ENCODE measurements around the gene TEX53. TPM values are rescaled to one million over a fixed set of nuclear protein-coding genes. Genes with fewer than 3 reads are reported as not detected.

TEX53 gene
- total and polyA plus RNA-seq, 2 of the 8 experiments (the other 6 are each of a cell fraction or from before 2014, with no cell fraction given) = not detected

GRCh38 chr9:114687034-114687433 lies 29.4 kb upstream of the TEX53 start:
- Histone ChIP-seq H3K23me2 (ENCODE audit: low read depth, low read length) (no peaks in the 10 kb centered on the region), H4K91ac (replicated peaks; ENCODE audit: insufficient read length, low read length) (no peak overlapping the region), H3K56ac (replicated peaks; ENCODE audit: insufficient read length, low read depth, low read length) (no peak overlapping the region), H4K8ac (ENCODE audit: extremely low read depth, insufficient read depth, low read length) (no peak overlapping the region), H2AK5ac (ENCODE audit: low read depth, low read length) (no peak overlapping the region), H2BK5ac (ENCODE audit: low read depth, low read length) (no peak overlapping the region), H3K79me1 (ENCODE audit: low read depth, low read length) (no peaks in the 10 kb centered on the region), H2BK120ac (replicated peaks; ENCODE audit: low read depth, low read length) (no peak overlapping the region), H3K4me3 (ENCODE audit: extremely low read depth in 1 of 4, insufficient read depth in 2 of 4, low read depth in 3 of 4, low read length in 4 of 4) (no peak overlapping the region), H2BK20ac (ENCODE audit: low read length) (no peak overlapping the region), H2BK12ac (ENCODE audit: low read depth, low read length) (no peak overlapping the region), H2BK15ac (ENCODE audit: low read length) (no peak overlapping the region), H4K20me1 (replicated peaks in 1 of 2; ENCODE audit: control insufficient read depth in 1 of 2, insufficient read depth in 2 of 2, low read length in 2 of 2) (no peaks in the 10 kb centered on the region), H3K23ac (ENCODE audit: insufficient read length) (no peak overlapping the region), H4K5ac (ENCODE audit: insufficient read length, low read depth, low read length) (no peak overlapping the region), H3K4me1 (replicated peaks in 1 of 4; ENCODE audit: control insufficient read depth in 3 of 4, insufficient read depth in 4 of 4, low read length in 3 of 4) (no peaks in the 10 kb centered on the region), H3K4me2 (ENCODE audit: insufficient read depth in 1 of 2, low read depth in 2 of 2, low read length in 2 of 2) (no peak overlapping the region), H3K9ac (replicated peaks in 1 of 4; ENCODE audit: extremely low read depth in 1 of 4, low read depth in 3 of 4, low read length in 3 of 4) (no peak overlapping the region), H3K79me2 (ENCODE audit: control insufficient read depth in 1 of 2, insufficient read depth in 2 of 2, low read length in 2 of 2) (no peaks in the 10 kb centered on the region), H3K27me3 (replicated peaks in 1 of 4; ENCODE audit: control insufficient read depth in 3 of 4, extremely low read depth in 1 of 4, insufficient read depth in 3 of 4, low read length in 3 of 4) (no peaks in the 10 kb centered on the region), H3K9me3 (ENCODE audit: insufficient read depth in 2 of 2, low read depth in 1 of 2, low read length in 1 of 2) (no peaks in the 10 kb centered on the region), H3K18ac (ENCODE audit: extremely low read depth, low read length) (no peak overlapping the region), H3K14ac (ENCODE audit: insufficient read length) (no peak overlapping the region), H2AFZ (ENCODE audit: low read length) (no peak overlapping the region), H3K4ac (replicated peaks; ENCODE audit: insufficient read length, low read depth, low read length) (no peak overlapping the region), H3K27ac (ENCODE audit: low read depth, low read length) (no peak overlapping the region), H3K36me3 (ENCODE audit: control insufficient read depth in 2 of 4, insufficient read depth in 4 of 4, low read length in 3 of 4) (no peaks in the 10 kb centered on the region)
- DNase-seq (ENCODE audit: low read depth in 1 of 2, low spot score in 2 of 2) (no peak), FAIRE-seq (no peak)
- POLR2A ChIA-PET (ENCODE audit: partially characterized antibody) = no interaction called here
- CTCF ChIA-PET (ENCODE audit: partially characterized antibody) = no interaction called here
- TF ChIP-seq SP2 (IDR thresholded peaks at IDR 0.05; ENCODE audit: low read length) (no peak), MAFK (IDR thresholded peaks at IDR 0.05; ENCODE audit: low read depth, low read length) (no peak), YY1 (IDR thresholded peaks at IDR 0.05; ENCODE audit: low read depth, low read length) (no peak), EZH2 (IDR thresholded peaks at IDR 0.05; ENCODE audit: low read depth, low read length, severe bottlenecking) (no peak)

Measured in H1 (cell line).